Fibroblast of the conjunctiva (primary cell): ENCODE measurements around the gene ATG4D.
"Not testable (repeated sequence)": the region's sequence is repeated elsewhere in the genome, so short reads cannot be mapped to it uniquely, and the experiment has no call there.

Source experiments
- DNase-seq: peaks from one replicate; pipeline ENCODE4 v3.0.0-alpha.2; 2010; ENCODE audit warnings: low read depth

ATG4D gene

GRCh38 chr19:10552510-10553053, 8.9 kb downstream of the ATG4D start:
- no peak for DNase-seq

- no peak for DNase-seq
Measured at GRCh38 chr19:10553087-10553667, 9.5 kb downstream of the ATG4D start.

- DNase-seq: no peak
Measured at GRCh38 chr19:10553943-10554381, 10.3 kb downstream of the ATG4D start.

- no peak for DNase-seq
Measured at GRCh38 chr19:10554760-10555609, 11.3 kb downstream of the ATG4D start.

GRCh38 chr19:10555610-10555973, 11.9 kb downstream of the ATG4D start:
- DNase-seq: no peak

GRCh38 chr19:10557603-10558197, 14.0 kb downstream of the ATG4D start:
- DNase-seq: no peak

GRCh38 chr19:10560154-10560553, 16.4 kb downstream of the ATG4D start:
- no peak for DNase-seq

GRCh38 chr19:10562609-10563008, 18.9 kb downstream of the ATG4D start:
- no peak for DNase-seq

GRCh38 chr19:10565028-10565566, 21.4 kb downstream of the ATG4D start:
- no peak for DNase-seq

- DNase-seq: peak; percentile 96
Measured at GRCh38 chr19:10565567-10566407, 22.1 kb downstream of the ATG4D start, which contains the start of gene KRI1. Gene KRI1, minus strand, starts transcription at chr19:10566010. Its CDS starts 11 bp downstream, at chr19:10565999.

- no peak for DNase-seq
Measured at GRCh38 chr19:10566408-10566657, 22.6 kb downstream of the ATG4D start.

- DNase-seq: no peak
Measured at GRCh38 chr19:10566658-10567410, 23.1 kb downstream of the ATG4D start.

- no peak for DNase-seq
Measured at GRCh38 chr19:10567656-10568055, 24.0 kb downstream of the ATG4D start.

GRCh38 chr19:10568062-10568825, 24.5 kb downstream of the ATG4D start:
- DNase-seq: no peak

GRCh38 chr19:10568826-10569651, 25.3 kb downstream of the ATG4D start, which contains the start of gene CDKN2D:
Gene CDKN2D, minus strand, starts transcription at chr19:10568979. Its CDS starts 326 bp downstream, at chr19:10568653.
- peak; percentile 99 for DNase-seq

- not testable (repeated sequence) for DNase-seq
Measured at GRCh38 chr19:10573793-10574192, 30.1 kb downstream of the ATG4D start.

- no peak for DNase-seq
Measured at GRCh38 chr19:10574462-10574861, 30.8 kb downstream of the ATG4D start.

- no peak for DNase-seq
Measured at GRCh38 chr19:10575011-10575716, 31.5 kb downstream of the ATG4D start.

GRCh38 chr19:10577951-10578350, 34.2 kb downstream of the ATG4D start:
- no peak for DNase-seq
